GM19240 (cell line): Measurements from ENCODE around the gene IBA57.

Experiments
- DNase-seq: peaks from one replicate; pipeline ENCODE4 v3.0.0; 2011; ENCODE audit warnings: low spot score; ENCODE audit not compliant: insufficient read length

IBA57 gene

DNA sequence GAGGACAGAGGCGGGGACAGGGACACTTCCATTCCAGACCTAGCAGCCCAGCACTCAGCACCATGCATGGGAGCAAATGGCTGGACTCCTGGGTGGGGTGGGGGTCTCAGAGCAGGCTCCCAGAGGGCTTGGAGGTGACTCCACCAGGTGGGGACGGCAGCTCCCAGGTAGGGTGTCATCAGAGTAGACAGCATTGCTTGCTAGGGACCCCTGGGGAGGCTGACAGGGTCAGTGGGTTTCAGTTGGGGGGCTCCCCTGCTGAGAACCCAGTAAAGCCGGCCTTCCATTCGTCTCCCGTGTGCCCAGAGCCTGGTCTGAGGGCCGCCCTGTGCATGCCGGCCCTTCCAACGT is 20.6 kb upstream of the IBA57 start:
- DNase-seq: no peak

GRCh38 chr1:228145463-228146416 is 19.9 kb upstream of the IBA57 start:
- DNase-seq: no peak

- DNase-seq: no peak
Measured at GRCh38 chr1:228146417-228147150, 19.0 kb upstream of the IBA57 start.

DNA sequence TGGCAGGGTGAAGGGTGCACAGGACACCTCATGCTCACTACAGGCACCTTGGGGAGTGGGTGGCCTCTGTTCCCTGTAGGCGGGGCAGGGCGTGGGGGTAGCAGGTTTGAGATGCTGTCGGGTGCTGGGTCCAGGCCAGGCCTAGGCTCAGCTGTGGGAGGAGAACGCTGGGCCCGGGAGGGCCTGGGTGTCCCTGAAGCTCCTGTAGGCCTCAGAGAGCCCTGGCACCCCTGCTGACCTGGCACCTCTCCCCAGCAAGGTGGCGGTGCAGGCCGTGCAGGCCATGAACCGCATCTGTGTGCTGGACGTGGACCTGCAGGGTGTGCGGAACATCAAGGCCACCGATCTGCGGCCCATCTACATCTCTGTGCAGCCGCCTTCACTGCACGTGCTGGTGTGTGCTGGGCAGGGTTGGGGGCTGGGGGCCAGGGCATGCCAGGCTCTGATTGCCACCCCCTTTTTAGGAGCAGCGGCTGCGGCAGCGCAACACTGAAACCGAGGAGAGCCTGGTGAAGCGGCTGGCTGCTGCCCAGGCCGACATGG is 18.4 kb upstream of the IBA57 start:
- DNase-seq: no peak

DNA sequence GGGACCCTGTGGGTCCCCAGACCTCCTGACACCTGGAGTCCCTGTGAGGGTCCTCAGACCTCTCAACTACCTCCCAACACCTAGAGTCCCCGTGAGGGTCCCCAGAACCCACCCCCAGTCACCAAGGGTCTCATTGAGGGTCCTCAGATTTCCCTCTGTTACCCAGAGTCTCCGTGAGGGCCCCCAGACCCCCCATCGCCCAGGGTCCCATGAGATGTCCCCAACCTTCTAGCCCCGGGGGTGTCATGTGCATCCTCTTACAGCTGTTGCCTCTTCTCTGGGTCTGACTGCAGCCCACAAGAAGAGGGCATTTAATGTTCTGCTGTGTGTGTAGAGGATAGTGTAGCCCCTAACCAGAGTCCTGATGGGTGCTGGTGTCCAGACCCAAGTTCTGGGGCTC is 17.8 kb upstream of the IBA57 start:
- DNase-seq: no peak

GRCh38 chr1:228148196-228148861 is 17.3 kb upstream of the IBA57 start:
- DNase-seq: no peak

GRCh38 chr1:228148935-228149405 is 16.6 kb upstream of the IBA57 start:
- DNase-seq: no peak

DNA sequence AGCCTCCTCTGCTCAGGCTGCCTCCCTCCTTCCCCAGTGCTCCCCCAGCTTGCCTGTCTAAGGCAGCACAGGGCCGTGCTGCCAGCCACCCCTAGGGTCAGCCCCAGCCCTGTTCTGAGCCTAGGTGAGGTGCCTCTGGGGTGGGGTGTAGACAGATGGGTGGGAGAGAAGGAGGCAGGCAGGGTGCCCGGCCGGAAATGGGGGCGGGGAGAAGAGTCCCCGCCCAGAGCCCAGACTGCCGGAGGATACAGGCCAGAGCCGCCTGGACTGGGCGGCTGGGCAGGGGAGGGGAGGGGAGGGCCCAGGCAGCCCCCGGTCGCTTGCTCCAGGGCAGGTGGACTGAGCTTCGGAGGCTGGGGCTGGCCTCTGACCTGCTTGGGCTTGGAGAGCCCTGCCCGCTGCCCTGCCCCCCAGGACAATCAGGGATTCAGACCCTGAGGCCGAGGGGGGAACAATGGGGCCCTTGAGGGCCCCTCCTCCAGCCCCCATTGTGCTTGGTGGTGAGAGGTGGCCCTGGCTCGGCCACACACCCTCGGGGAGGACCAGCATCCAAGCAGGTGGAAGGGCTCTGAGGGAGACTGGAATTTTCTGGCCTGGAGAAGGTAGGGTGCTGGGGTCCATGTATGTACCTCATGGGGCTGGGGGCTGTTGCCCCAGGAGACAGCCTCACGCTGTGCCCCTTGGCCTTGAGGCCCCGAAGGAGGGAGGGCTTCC is 16.0 kb upstream of the IBA57 start, which contains the start of gene GJC2:
Gene GJC2 (plus strand): TSS at position 525 of the 714 bp plus-strand sequence. CDS start 7,829 bp downstream, outside the sequence.
- no peak for DNase-seq

DNA sequence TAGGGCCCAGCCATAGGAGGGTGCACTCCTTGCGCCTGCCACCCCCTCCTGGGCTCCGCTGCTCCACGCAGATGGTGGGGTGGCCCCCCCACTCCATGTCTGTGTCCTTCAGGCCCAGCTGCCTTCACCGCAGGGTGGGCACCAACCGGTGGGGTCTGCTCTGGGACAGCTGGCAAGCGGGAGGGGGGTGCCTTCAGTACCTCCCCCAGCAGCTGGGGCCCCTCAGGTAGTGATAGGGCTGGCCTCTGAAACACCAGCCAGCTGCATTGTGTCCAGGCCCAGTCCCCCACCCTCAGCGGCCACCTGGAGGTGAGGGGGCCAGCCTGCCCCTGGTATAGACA is 15.5 kb upstream of the IBA57 start:
- DNase-seq: no peak

GRCh38 chr1:228150461-228151179 is 15.0 kb upstream of the IBA57 start:
- no peak for DNase-seq

DNA sequence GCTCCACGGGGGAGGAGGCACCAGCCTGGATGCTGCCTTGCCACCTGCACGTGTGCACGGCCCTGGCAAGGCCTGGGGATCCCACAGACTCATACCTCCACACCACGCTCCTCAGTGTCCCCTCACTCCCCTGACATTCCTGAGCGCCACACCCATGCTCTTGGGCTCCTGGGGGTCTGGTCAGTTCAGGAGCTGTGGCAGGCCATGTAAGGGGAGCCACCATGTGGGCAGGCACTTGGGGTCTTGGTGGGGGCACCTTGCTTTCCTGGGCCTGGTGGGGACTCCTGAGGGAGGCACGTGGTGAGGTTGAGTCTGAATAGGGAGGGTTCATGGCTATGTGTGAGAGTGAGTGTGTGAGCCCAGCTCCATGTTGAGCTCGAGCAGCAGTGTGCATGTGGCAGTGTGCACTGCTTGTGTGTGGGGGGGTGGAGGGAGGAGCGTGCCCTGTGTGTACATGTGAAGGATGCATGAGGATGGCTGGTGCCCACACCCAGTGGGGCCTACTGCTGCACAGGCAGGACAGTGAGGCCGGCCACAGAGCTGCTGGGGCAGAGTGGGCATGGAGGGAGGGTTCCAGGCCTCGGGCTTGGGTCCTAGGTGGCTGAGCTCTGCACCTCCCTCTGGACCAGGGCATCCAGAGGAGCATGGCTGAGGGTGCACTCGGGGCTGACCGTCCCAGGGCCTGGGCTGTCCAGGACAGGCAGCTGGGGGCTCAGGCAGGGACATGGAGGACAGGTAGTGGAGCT is 14.3 kb upstream of the IBA57 start:
- no peak for DNase-seq

- DNase-seq: no peak
Measured at GRCh38 chr1:228152097-228152917, 13.3 kb upstream of the IBA57 start.

DNA sequence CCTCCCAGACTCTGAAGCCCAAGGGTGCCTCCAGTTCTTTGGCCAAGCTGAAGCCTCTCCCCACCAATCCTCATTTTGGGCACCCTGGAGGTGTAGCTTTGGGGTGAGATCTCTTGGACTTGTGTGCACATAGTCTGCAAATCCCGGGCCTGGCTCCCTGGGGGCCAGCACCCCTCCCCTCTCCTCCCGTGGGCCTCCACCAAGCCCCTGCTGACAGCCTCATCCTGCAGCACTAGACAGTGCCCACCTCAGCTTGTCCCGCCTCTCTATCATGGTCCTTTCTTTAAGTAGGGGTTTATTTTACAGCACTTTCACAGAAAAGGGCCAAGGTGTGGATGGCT is 12.7 kb upstream of the IBA57 start:
- DNase-seq: no peak

DNA sequence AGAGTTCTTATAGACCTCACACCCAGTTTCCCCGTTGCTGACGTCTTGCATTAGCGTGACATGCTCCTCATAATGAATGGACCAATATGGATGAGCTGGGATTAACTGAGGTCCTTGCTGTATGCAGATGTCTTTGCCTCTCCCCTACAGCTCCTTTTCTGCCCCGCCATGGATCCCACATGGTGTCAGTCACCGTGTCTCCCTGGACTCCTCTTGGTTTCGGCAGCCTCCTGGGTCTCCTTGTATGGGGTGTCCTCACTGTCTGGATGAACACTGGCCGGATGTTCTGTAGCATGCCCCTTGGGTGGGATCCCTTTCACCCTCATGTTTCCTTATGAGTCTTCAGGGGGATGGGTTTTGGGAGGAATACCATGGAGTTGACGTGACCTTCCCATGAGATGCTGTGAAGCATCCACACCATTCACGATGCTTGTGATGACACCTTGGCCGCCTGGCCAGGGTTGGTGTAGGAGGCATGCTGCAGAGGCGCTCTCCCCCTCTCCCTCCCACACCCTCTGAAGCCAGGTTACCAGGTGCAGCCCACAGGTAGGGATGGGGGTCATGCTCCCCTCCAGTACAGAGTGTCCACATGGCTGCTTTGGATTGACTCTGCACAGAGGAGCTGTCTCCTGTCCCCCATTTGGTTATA is 11.5 kb upstream of the IBA57 start:
- no peak for DNase-seq

- no peak for DNase-seq
Measured at GRCh38 chr1:228154670-228155571, 10.7 kb upstream of the IBA57 start.

DNA sequence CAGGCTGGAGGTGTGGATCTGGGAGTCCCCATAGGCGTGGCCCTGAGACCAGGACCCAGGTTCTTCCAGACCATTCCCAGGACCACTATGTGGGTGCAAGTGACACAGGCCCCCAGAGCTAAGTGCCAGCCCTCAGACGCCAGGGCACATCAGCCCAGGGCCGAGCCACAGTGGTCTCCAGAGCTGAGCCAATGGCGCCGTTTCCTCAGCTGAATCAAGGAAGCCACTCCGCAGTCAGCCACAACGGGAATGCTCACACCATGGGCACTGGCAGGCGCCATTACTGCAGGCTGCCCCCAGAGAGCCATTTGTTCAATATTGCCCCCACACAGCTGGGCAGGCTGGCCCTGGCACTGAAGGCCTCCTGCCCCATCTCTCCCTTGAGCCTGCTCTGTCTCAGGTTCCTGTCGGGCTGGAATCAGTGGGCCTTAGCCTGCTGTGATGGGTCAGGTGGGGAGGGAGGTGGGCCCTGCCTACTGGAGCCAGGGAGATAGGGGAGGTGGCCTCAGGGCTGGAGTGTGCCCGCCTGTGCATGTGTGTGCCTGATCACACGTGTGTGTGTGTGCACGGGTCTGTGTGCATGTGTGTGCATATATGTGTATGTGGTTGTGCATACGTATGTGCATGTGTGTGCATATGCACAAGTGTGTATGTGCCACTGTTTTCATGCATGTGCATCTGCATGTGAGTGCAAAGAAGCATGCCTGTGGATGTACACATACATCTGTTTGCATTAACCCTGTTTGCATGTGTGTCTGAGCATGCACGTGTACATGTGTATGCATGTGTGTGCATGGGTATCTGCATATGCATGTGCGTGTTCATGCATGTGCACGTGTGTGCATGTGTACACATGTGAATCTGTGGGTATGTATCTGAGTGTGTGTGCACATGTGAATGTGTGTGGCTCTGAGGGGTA is 9.7 kb upstream of the IBA57 start:
- DNase-seq: no peak
